SU-DHL-6 (cell line): Measurements from ENCODE around the gene RADIL.

Experiments used
- CTCF ChIP-seq: fragments of 200-600 bp; sonication (generic); IDR thresholded peaks from one replicate; pipeline ENCODE4 v1.5.1; 2017; ENCODE audit warnings: antibody characterized with exemption, mild to moderate bottlenecking, low read length, moderate library complexity; ENCODE audit not compliant: insufficient read depth, poor library complexity, severe bottlenecking
- EZH2phosphoT487 ChIP-seq: fragments of 200-600 bp; sonication (generic), shearing (Covaris generic); conservative IDR thresholded peaks from 2 replicates; pipeline ENCODE4 v1.6.1; 2018; ENCODE audit warnings: mild to moderate bottlenecking, antibody characterized with exemption, low read length, moderate library complexity, mixed read lengths

GRCh38 chr7:4792537-4793126, 90.9 kb downstream of the RADIL start:
- TF ChIP-seq CTCF (no peak), EZH2phosphoT487 (no peak)
